NCI-H1092 (cell line): ENCODE results near the gene NRGN.
"Not testable (repeated sequence)": the region's sequence is repeated elsewhere in the genome, so short reads cannot be mapped to it uniquely, and the experiment has no call there.

Experiments used
- DNase-seq: peaks from one replicate; lab custom pipeline; 2025; lab: John Stamatoyannopoulos, UW

The NRGN gene

GRCh38 chr11:124758355-124759265, 18.9 kb downstream of the NRGN start:
- peak; percentile 74 for DNase-seq

GRCh38 chr11:124759266-124760204, 19.8 kb downstream of the NRGN start:
- no peak for DNase-seq

GRCh38 chr11:124760205-124760652, 20.5 kb downstream of the NRGN start:
- DNase-seq = no peak

- DNase-seq = no peak
Measured at GRCh38 chr11:124760806-124761205, 21.1 kb downstream of the NRGN start.

GRCh38 chr11:124761301-124762104, 21.8 kb downstream of the NRGN start:
- DNase-seq = no peak

- DNase-seq = no peak
Measured at GRCh38 chr11:124762105-124762623, 22.4 kb downstream of the NRGN start, which contains the start of gene ESAM. Gene ESAM, minus strand, starts transcription at chr11:124762290. Its CDS starts 136 bp downstream, at chr11:124762154.

- no peak for DNase-seq
Measured at GRCh38 chr11:124762624-124763155, 22.9 kb downstream of the NRGN start.

- DNase-seq = peak; percentile 55
Measured at GRCh38 chr11:124763156-124763947, 23.6 kb downstream of the NRGN start.

- DNase-seq = no peak
Measured at GRCh38 chr11:124766156-124766555, 26.4 kb downstream of the NRGN start.

- no peak for DNase-seq
Measured at GRCh38 chr11:124768914-124769313, 29.2 kb downstream of the NRGN start.

- DNase-seq = no peak
Measured at GRCh38 chr11:124769806-124770774, 30.3 kb downstream of the NRGN start.

- DNase-seq = not testable (repeated sequence)
Measured at GRCh38 chr11:124770959-124771358, 31.2 kb downstream of the NRGN start.

- no peak for DNase-seq
Measured at GRCh38 chr11:124776865-124777645, 37.3 kb downstream of the NRGN start.

GRCh38 chr11:124778281-124778680, 38.5 kb downstream of the NRGN start:
- no peak for DNase-seq

- DNase-seq = no peak
Measured at GRCh38 chr11:124779568-124779967, 39.8 kb downstream of the NRGN start.

GRCh38 chr11:124783002-124783401, 43.3 kb downstream of the NRGN start:
- DNase-seq = no peak

GRCh38 chr11:124784051-124784450, 44.3 kb downstream of the NRGN start:
- DNase-seq = no peak

- DNase-seq = no peak
Measured at GRCh38 chr11:124788521-124788920, 48.8 kb downstream of the NRGN start.
